HEK293T (cell line): ENCODE results near the gene IGFBP5.
A peak's percentile ranks its signal among the peaks of the same experiment; 100 is the strongest.

Experiments
- CTCF ChIA-PET: fragments of 350-600 bp; formaldehyde crosslinking; extraction: SDS; loops from one replicate; lab custom pipeline; 2021; ENCODE audit warnings: antibody characterized with exemption, inconsistent platforms; lab: Yijun Ruan, JAX
- POLR2A ChIA-PET: fragments of 350-600 bp; formaldehyde crosslinking; extraction: SDS; loops from one replicate; lab custom pipeline; 2020; ENCODE audit warnings: antibody characterized with exemption, inconsistent platforms; lab: Yijun Ruan, JAX
- DNase-seq: peaks from one replicate; pipeline ENCODE4 v3.0.0; 2012; ENCODE audit warnings: mixed read lengths; ENCODE audit errors: extremely low spot score
- ARNT ChIP-seq: fragments of 450-650 bp; IDR thresholded peaks from 2 replicates; pipeline ENCODE4 v1.6.1; 2017; ENCODE audit warnings: mild to moderate bottlenecking
- BHLHE40 ChIP-seq: fragments of 450-650 bp; IDR thresholded peaks from 2 replicates; pipeline ENCODE4 v1.6.1; 2016; ENCODE audit warnings: mild to moderate bottlenecking, moderate library complexity, borderline replicate concordance
- CTBP1 ChIP-seq: fragments of 450-650 bp; IDR thresholded peaks from 2 replicates; pipeline ENCODE4 v1.6.1; 2016; ENCODE audit warnings: borderline replicate concordance
- ELF4 ChIP-seq: fragments of 450-650 bp; IDR thresholded peaks from 2 replicates; pipeline ENCODE4 v1.6.1; 2017; ENCODE audit warnings: antibody characterized with exemption
- FOXA1 ChIP-seq: fragments of 450-650 bp; IDR thresholded peaks from 2 replicates; pipeline ENCODE4 v1.6.1; 2016; ENCODE audit warnings: mild to moderate bottlenecking
- FOXK2 ChIP-seq: fragments of 450-650 bp; IDR thresholded peaks from 2 replicates; pipeline ENCODE4 v1.6.1; 2016; ENCODE audit warnings: mild to moderate bottlenecking
- FOXM1 ChIP-seq: fragments of 450-650 bp; IDR thresholded peaks from 2 replicates; pipeline ENCODE4 v1.6.1; 2017; ENCODE audit warnings: mild to moderate bottlenecking, borderline replicate concordance
- HDGF ChIP-seq: fragments of 450-650 bp; IDR thresholded peaks from 2 replicates; pipeline ENCODE4 v1.6.1; 2017; ENCODE audit warnings: antibody characterized with exemption, borderline replicate concordance
- L3MBTL2 ChIP-seq: fragments of 450-650 bp; conservative IDR thresholded peaks from 2 replicates; pipeline ENCODE4 v1.6.1; 2016; ENCODE audit warnings: mild to moderate bottlenecking
- LEF1 ChIP-seq: fragments of 450-650 bp; IDR thresholded peaks from 2 replicates; pipeline ENCODE4 v1.6.1; 2017; ENCODE audit warnings: mild to moderate bottlenecking, borderline replicate concordance
- NFRKB ChIP-seq: fragments of 450-650 bp; IDR thresholded peaks from 2 replicates; pipeline ENCODE4 v1.6.1; 2016; ENCODE audit warnings: mild to moderate bottlenecking, moderate library complexity
- PKNOX1 ChIP-seq: fragments of 450-650 bp; IDR thresholded peaks from 2 replicates; pipeline ENCODE4 v1.6.1; 2016
- SP1 ChIP-seq: fragments of 450-650 bp; IDR thresholded peaks from 2 replicates; pipeline ENCODE4 v1.6.1; 2017
- SUZ12 ChIP-seq: fragments of 450-650 bp; IDR thresholded peaks from 2 replicates; pipeline ENCODE4 v1.6.1; 2016; ENCODE audit warnings: mild to moderate bottlenecking
- TARDBP ChIP-seq: fragments of 450-650 bp; IDR thresholded peaks from 2 replicates; pipeline ENCODE4 v1.6.1; 2016
- ZNF384 ChIP-seq: fragments of 450-650 bp; IDR thresholded peaks from 2 replicates; pipeline ENCODE4 v1.6.1; 2016

Gene IGFBP5

GRCh38 chr2:216689397-216689796 lies 6.0 kb downstream of the IGFBP5 start:
- no peak for DNase-seq
- no peak for TF ChIP-seq LEF1
- no peak for TF ChIP-seq SP1
- no peak for TF ChIP-seq FOXM1
- TF ChIP-seq FOXA1 = no peak
- no peak for TF ChIP-seq ELF4
- TF ChIP-seq BHLHE40 = no peak
- TF ChIP-seq FOXK2 = no peak
- no peak for TF ChIP-seq TARDBP
- ChIA-PET POLR2A (no interaction called here), CTCF (no interaction called here)

GRCh38 chr2:216688731-216689340 lies 6.5 kb downstream of the IGFBP5 start:
- ChIA-PET CTCF (no interaction called here), POLR2A (no interaction called here)
- no peak for TF ChIP-seq CTBP1
- no peak for TF ChIP-seq HDGF
- no peak for TF ChIP-seq NFRKB
- TF ChIP-seq BHLHE40 = no peak
- TF ChIP-seq FOXM1 = no peak
- TF ChIP-seq L3MBTL2 = no peak
- no peak for TF ChIP-seq TARDBP
- TF ChIP-seq FOXA1 = no peak
- TF ChIP-seq FOXK2 = no peak
- no peak for TF ChIP-seq ZNF384
- TF ChIP-seq ARNT = no peak
- TF ChIP-seq SP1 = no peak
- TF ChIP-seq ELF4 = no peak
- no peak for TF ChIP-seq SUZ12
- TF ChIP-seq LEF1 = no peak
- TF ChIP-seq PKNOX1 = no peak
- no peak for DNase-seq

GRCh38 chr2:216687646-216688045 lies 7.7 kb downstream of the IGFBP5 start:
- no peak for TF ChIP-seq FOXM1
- no peak for TF ChIP-seq SUZ12
- TF ChIP-seq ELF4 = no peak
- TF ChIP-seq HDGF = no peak
- ChIA-PET POLR2A (no interaction called here), CTCF (interaction anchor here (0.9 to 1.3 kb wide), 2 partner anchors 11 to 1025 kb away, joined by 3 to 5 read pairs; no protein-coding TSS in a partner anchor)
- DNase-seq = peak; percentile 41

DNA sequence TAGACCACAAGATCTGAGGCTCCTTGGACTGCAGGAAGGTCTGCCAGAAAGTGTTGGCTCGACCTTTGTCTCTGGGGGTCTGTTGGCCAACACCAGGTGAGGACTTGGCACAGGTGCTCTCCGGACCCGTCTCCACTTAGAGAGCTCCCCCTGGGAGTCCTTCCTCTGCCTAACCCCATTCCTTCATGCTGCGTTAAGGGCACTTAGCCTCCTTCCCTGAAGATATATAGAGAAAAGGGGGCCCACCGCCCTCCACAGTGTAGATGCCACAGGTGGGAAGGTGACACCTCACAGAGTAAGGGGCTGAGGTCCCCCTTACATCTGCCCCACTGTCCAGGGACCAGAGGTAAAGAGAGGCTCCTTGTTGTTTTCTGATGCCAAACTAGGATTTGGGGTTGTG lies 8.2 kb downstream of the IGFBP5 start:
- TF ChIP-seq FOXK2 = no peak
- TF ChIP-seq PKNOX1 = no peak
- no peak for TF ChIP-seq SUZ12
- TF ChIP-seq HDGF = no peak
- ChIA-PET CTCF (interaction anchor here (0.9 to 1.3 kb wide), 2 partner anchors 11 to 1026 kb away, joined by 3 to 5 read pairs; no protein-coding TSS in a partner anchor), POLR2A (no interaction called here)
- no peak for DNase-seq

DNA sequence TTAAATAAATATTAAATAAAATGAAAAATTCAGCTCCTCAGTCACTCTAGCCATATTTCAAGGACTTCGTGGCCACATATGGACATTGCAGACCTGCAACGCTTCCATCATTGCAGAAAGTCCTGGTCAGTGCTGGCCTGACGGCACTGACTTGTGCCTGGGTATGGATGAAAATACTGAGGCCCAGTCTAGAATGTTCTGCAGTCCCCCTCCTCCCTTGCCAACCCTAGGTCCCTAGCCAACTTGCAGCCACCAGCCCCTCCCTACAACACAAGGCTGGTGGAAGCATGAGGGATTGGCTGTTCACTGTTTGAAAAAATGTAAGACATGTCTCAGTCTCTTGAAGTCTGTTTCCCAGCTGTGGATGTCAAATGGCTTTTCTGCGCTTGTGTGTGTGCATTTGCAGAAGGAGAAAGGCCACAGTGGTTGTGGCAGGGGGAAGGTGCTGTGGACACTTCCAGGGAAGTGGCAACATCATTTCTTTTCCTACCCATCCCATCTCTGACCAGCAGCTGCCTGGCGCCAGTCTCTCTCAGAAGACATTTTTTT lies 9.9 kb downstream of the IGFBP5 start:
- ChIA-PET CTCF (interaction anchor here (1.1 kb wide), 1 partner anchor 11 kb away, joined by 3 read pairs; no protein-coding TSS in a partner anchor), POLR2A (no interaction called here)
- no peak for TF ChIP-seq TARDBP
- TF ChIP-seq LEF1 = no peak
- TF ChIP-seq SP1 = no peak
- no peak for TF ChIP-seq FOXA1
- TF ChIP-seq HDGF = no peak
- no peak for TF ChIP-seq ARNT
- no peak for TF ChIP-seq NFRKB
- no peak for DNase-seq

GRCh38 chr2:216683846-216684245 lies 11.5 kb downstream of the IGFBP5 start:
- CTCF ChIA-PET = interaction anchor here (2.2 kb wide), 1 partner anchor 1029 kb away, joined by 5 read pairs; no protein-coding TSS in a partner anchor
- POLR2A ChIA-PET = no interaction called here
- no peak for DNase-seq
- no peak for TF ChIP-seq ZNF384
- no peak for TF ChIP-seq HDGF
- no peak for TF ChIP-seq FOXM1
- no peak for TF ChIP-seq TARDBP
- TF ChIP-seq SP1 = no peak
- no peak for TF ChIP-seq ARNT
- no peak for TF ChIP-seq FOXA1
- TF ChIP-seq ELF4 = no peak
- TF ChIP-seq SUZ12 = no peak
- TF ChIP-seq LEF1 = no peak
- no peak for TF ChIP-seq FOXK2
- no peak for TF ChIP-seq PKNOX1
- no peak for TF ChIP-seq CTBP1
- TF ChIP-seq NFRKB = no peak
- TF ChIP-seq BHLHE40 = no peak
- TF ChIP-seq L3MBTL2 = no peak
